Right renal cortex interstitium (tissue), 3 donors: Measurements from ENCODE around the gene MYO15B. TPM values are rescaled to one million over a fixed set of nuclear protein-coding genes. Genes with fewer than 3 reads are reported as not detected.
A peak's percentile ranks its signal among the peaks of the same experiment; 100 is the strongest.

Experiments used
- DNase-seq, 3 donors: peaks; one replicate each; pipeline ENCODE4 v3.0.0-alpha.2; 2013; ENCODE audit warnings: low read depth in 3 of 3, low spot score in 2 of 3
- polyA plus RNA-seq, 3 donors: library from polyadenylated mRNA; unstranded; fragments of 120-200 nt; gene quantifications; one replicate each; pipeline ENCODE4 v1.2.1, GENCODE V29; 2013; ENCODE audit not compliant: insufficient read length in 3 of 3

The MYO15B gene
- polyA plus RNA-seq, 3 donors = 78.7 to 127 (median 88.6) TPM

- DNase-seq = no peak
Observed at GRCh38 chr17:75621489-75621888, 33.9 kb downstream of the MYO15B start.

DNA sequence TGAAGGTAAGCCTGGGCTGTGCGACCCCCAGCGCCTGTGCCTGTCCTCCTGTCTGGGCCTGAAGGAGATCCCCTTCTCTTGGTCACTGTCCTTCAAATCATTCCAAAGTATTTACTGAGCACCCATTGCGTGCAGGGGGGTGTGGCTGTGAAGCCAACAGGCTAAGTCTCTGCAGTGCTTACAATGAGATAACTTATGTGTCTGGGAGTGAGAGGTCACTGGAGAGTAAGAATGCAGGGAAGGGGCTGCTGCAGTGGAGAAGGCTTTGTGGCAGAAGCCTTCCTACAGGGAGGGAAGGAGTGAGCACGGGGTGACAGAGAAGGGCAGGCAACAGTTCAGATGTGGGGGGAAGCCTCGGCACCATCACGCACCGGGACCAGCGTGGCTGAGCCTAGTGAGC lies 34.5 kb downstream of the MYO15B start:
- DNase-seq = no peak

DNA sequence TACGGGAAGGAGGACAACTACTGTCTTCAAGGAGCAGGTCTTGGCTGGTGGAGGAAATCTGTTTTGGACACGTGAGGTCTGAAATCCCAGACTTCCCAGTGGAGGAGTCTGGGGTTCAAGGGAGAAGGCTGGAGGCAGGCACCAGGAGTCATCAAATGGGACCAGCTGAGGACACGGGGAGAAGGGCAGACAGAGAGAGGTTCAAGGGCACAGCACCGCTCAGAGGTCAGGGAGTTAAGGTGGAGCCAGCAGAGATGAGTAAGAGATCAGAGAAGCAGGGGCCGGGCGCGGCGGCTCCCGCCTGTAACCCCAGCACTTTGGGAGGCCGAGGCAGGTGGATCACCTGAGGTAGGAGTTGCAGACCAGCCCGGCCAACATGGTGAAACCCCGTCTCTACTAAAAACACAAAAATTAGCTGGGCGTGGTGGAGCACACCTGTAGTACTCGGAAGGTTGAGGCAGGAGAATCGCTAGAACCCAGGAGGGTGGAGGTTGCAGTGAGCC lies 35.2 kb downstream of the MYO15B start:
- no peak for DNase-seq

DNA sequence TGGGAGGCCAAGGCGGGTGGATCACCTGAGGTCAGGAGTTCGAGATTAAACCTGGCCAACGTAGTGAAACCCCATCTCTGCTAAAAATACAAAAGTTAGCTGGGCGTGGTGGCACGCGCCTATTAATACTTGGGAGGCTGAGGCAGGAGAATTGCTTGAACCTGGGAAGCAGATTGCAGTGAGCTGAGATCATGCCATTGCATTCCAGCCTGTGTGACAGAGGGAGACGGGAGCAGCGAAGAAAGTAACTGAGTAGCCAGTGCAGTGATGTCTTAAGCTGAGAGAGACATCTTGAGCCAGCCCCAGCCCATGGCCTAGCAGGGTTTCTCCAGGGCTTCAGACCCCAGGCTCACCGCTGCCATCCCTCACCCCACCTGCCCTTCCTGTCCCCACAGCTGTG lies 35.8 kb downstream of the MYO15B start:
- no peak for DNase-seq

DNA sequence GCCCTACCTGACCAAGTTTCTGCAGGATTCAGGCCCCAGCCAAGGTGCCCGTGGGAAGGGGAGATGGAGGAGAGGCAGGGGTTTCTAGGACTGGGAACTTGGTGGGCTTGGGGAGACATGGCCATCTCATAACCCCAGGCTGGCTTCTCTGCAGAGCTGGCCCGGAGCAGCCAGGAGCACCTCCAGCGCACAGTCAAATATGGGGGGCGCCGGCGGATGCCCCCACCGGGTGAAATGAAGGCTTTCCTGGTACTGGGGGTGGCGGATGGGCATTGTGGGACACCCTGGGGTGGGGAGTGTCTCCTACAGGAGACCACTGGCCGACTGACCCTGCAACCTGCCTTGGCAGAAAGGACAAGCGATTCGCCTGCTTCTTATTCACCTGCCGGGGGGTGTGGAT lies 36.4 kb downstream of the MYO15B start:
- DNase-seq = no peak

DNA sequence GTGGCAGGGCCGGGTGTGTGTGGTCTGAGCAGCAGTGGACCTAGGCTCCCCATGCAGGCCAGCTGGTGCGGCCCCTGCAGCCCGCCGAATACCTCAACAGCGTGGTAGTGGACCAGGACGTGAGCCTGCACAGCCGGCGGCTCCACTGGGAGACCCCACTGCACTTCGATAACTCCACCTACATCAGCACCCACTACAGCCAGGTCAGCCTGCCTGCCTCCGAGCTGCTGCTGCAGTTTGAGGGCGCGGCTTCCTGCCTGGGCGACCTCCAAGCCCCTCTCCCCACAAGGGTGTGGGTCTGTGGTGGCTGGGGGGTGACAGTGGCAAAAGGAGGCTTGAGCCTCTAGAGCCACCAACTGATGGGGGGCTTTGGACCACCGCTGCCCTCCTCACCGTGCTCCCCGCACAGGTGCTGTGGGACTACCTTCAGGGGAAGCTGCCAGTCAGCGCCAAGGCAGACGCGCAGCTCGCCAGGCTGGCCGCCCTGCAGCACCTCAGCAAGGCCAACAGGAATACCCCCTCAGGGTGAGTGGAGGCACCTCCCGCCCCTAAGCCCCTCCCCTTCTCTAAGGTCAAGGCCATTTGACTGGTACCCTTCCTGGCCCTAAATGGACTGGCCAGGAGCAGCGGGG lies 37.2 kb downstream of the MYO15B start:
- DNase-seq = no peak

DNA sequence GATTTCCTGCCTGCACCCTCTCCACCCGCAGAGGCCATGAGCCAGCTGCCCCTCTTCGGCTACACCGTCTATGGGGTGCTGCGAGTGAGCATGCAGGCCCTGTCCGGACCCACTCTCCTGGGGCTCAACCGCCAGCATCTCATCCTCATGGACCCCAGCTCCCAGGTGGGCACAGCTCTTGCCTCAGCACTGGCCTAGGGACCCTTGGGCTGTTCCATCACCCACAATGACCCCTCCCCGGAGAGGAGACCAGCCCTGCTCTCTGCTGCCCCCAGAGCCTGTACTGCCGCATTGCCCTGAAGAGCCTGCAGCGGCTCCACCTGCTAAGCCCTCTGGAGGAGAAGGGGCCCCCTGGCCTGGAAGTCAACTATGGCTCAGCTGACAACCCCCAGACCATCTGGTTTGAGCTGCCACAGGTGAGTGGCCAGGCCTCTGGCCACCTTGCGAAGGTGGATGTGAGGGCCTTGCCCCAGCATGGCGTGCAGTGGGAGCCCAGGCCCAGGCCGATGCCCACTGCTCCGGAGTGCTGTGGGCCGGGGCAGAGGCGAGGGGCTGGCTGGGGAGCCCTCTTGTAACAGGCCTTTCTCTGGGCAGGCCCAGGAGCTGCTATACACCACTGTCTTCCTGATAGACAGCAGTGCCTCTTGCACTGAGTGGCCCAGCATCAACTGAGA lies 38.4 kb downstream of the MYO15B start:
- DNase-seq = no peak

DNA sequence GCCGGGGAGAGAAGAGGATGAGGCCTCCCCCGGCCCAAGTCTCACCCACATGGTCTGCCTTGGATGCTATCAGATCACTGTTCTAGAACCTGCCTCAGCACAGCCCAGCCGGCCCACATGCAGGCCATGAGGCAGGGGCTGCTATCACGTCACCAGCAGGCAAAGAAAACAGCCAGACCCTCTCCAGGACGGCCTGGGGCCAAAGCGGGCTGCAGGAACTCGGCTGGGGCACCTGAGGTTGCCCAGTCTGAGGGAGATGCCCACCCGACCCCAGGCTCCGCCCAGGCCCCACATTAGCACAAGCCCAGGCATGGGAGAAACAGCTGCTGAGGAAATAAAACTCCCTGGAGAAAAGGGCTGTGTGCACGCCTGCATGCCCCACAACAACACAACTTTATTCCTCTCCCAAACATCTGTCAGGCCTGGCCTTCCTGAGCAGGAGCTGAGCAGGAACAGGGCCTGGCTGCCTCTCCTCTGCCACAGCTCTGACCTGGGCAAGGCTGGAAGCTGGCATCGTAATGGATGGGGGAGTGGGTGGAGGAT lies 39.0 kb downstream of the MYO15B start:
- no peak for DNase-seq

GRCh38 chr17:75627094-75627493 lies 39.5 kb downstream of the MYO15B start:
- DNase-seq = no peak

DNA sequence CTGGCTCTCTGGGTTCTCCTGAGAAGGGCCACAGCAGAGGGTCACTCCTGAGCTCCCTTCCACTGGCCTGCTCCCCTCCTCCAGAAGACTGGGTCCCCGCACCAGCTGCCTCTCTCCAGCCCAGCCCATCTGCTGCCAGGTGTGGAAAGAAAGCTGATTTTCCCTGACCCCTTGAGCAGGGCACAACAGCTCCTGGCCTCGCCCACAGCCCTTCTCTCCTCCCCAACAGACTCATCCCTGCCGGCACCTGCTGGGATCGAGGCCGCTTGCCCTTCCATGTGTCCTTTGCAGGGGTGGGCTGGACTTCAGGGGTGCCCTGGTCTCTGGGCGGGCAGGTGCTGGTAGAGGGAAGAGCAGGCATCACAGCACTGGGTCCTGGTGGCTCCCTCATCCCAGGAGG lies 40.8 kb downstream of the MYO15B start:
- no peak for DNase-seq

- DNase-seq = no peak
Observed at GRCh38 chr17:75629157-75629556, 41.6 kb downstream of the MYO15B start.

DNA sequence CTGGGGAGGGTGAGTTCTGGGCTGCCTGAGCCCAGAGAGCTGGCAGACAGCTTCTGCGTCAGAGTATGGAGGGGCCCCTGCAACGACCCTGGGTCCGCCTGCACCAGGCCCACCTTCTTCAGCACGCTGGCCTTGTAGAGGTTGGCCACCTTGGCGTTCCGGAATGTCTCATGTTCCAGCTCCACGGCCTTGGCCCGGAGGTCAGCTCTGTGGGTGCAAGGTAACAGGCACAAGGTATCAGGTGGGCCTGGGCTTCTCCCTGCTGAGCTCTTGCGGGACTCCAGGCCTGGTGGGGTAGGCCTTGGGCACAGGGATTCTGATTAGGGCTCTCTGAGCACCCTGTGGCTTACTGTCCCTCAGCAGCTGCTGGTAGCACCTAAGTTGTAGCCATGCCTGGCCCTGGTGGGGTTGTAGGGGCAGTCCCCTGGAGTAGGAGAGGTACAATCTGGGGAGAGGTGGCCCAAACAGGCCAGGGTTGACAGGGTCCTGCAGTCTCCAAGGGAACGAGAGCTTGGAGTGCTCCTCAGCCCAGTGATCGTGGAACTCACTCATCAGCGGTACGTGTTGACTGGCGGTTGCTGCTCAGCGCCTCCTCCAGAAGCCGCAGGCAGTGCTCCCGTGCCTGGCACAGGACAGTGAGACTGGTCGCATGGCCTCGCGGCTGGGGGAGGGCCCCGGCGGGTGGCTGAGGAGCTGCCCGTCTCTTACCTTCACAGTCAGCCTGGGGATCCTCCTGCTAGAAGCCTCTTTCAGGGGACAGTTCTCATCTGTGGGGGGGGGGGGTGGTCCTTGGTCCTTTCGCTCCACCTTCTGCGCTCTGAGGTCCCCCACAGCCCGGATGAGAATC lies 42.7 kb downstream of the MYO15B start:
- no peak for DNase-seq

GRCh38 chr17:75631353-75631752 lies 43.8 kb downstream of the MYO15B start:
- DNase-seq = no peak

DNA sequence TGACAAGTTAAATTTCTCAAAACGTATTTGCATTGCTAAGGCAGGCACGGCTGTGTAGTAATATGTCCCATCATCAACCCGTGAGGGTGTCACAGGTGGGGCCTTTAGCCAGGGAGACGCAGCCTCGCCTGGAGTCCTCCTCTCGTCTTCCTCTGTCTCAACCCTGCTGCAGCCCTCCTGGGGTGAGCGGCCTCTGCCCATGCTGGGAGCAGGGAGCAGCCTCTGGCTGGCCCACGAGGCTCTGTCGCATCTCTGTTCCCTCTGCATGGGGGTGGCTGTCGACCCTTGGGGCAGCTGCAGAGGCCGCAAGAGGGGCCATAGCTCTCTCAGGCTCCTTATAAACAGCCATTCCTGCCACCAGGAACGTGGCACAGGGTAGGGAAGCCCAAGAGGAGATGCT lies 44.8 kb downstream of the MYO15B start:
- no peak for DNase-seq

- peak in 1 of 3 donors; percentile 60 for DNase-seq
Observed at GRCh38 chr17:75632863-75633485, 45.4 kb downstream of the MYO15B start, which contains the start of gene SMIM5. TSS of gene SMIM5 (plus strand) at chr17:75633434. CDS start at chr17:75640202, 6,768 bp downstream.

DNA sequence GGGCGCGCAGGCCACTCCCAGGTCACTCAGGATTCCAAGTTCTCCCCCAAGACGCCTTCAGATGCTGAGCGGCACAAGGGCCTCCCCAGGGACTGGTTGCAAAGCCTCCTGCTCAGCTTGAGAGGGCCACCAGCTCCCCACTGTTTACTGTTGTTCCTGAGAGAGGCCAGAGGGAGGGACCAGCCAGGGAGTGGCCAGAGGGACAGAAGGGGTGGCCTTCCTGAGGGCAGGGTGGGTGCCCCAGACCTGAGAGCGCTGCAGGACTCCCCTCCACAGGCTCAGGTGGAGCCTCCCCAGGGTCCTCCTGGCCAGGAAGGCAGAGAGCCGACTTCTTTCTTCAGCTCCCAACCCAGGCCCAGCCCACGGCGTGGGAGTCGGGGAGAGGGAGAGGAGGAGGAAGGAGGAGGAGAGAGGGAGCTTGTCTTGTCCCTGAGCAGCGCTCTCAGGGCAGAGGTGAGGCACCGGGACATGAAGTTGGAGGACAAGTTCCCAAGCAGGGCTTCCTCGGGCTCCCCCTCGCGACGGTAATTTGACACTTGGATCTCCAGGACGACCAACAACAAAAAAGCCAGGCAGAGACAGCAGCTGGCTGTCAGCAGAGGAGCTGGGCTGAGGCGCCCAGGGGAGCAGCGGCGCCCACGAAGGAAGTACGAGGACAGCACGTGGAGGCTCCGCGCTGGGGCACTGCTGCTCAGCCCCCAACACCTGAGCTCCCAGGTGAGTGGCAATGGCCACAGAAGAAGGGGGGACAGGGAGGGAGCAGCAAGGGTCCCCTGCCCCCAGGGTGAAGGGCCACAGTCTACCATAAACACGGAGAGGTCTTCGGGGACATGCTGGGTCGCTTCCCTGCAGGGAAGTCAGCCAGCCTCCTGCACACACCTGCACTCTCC lies 46.1 kb downstream of the MYO15B start:
- peak; percentile 89 to 97 (median 90) for DNase-seq

- DNase-seq = no peak
Observed at GRCh38 chr17:75634376-75634740, 46.8 kb downstream of the MYO15B start.

DNA sequence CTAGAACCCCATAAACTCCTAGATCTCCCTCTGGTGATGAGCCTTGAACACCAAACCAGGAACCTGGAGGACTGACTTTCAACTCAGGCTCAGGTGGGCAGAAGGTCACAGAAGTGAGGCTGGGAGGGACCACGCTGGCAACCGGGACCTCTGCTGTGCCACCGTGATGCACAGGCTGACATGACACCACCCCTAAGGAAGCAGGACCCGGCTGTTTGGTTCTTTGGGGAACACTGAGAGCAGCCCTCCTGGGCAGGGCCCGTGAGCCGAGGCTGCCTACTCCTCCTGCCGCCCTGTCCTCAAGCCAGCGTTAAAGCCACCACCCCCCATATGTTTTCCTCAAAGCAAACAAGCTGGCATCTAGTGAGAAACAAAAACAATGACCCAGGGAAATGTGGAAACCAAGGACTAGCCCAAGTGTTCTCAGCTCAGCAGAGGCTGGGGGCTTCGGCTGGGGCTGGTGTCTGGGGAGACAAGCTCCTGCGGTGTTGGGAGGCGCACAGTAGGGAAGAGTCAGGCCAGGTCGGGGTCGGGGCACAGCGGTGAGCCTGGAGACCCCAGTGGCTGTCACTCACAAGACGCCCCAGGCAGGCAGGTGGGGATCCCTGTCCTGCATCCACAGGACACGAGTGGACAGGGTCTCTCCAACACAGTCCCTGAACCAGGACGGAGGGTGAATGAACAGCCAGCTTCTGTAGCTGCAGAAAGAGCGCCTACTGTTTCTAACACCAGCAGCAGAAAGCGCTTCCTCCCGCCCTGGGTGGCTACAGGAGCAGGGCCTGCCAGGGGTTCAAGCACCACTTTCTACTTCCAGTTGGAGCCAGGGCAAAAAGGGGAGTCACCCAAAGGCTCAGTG lies 47.4 kb downstream of the MYO15B start:
- no peak for DNase-seq
